NCI-H2196 treated with DMSO at 0.1 percent for 48 hours (cell line): ENCODE data around the gene GPATCH2L.

ENCODE experiments used
- DNase-seq: peaks from one replicate; lab custom pipeline; 2025; ENCODE audit not compliant: unreplicated experiment; lab: John Stamatoyannopoulos, UW

The GPATCH2L gene

DNA sequence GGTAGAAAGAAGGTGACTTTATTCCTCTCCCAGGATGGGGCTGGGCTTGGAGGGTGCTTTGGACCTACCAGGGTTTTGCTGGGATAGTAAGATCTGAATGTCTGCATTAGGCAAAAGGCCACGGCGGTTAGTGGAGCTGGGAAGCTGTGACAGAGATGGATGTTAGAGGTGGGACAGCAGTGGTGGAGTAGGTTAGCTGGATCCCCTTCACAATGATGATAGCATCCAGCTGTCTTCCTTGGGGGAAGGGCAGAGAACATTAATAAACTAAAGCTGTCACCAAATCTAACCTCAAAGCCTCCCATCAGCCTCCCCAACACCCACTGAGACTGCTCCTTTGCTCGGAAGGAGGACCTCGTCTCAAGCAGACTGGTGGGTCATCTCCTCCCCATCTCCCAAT, 104.8 kb downstream of the GPATCH2L start:
- DNase-seq: no peak

DNA sequence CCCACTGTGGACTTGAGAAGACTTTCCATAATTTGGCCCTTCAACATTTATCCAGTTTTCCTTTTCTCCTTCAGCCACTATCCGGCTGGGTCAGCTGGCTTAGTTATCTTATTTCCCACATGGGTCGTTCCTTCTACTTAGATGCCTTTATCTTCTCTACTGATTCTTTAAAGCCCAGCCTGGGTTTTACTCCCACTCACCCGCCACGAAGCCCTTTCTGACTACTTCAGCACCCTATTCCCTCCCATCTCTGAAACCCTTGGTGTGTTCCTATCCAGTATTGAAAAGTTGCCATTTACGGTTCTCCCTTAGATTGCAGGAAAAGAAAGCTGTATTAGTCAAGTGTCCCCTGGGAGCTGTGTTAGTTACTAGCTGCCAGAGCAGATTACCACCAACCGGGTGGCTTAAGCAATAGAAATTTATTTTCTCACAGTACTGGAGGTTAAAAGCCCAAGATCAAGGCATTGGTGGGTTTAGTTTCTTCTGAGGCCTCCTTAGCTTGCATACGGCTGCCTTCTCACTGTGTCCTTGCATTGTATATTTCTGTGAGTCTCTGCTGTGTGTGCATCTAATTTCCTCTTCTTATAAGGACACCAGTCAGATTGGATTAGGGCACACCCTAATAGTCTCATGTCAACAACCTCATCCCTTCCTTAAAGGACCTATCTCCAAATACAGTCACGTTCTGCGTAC, 105.5 kb downstream of the GPATCH2L start:
- no peak for DNase-seq

DNA sequence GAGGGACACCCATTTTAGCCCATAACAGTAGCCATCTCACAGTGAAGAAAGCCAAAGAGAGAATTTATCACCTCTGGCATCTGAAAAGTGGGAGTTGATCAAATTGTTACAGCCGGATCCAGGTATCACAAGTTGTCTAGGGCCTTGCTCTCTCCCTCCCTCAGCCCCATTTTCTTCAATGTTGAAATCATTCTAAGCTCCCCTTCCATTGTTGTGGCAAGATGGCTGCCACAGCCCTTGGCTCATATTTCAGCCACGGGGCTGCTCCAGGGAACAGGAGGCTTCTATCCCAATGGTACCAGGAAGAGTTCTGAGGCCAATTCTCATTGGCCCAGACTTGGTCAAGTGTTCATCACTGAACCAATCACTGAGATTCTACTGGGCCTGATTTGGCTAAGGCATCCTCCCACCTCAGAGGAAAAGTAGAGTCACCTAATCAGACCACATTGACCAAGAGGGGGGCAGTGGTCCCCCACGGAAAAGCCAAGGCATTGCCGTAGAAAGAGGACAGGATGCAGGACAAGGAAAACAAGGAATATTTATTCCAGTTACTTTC, 106.2 kb downstream of the GPATCH2L start:
- no peak for DNase-seq

DNA sequence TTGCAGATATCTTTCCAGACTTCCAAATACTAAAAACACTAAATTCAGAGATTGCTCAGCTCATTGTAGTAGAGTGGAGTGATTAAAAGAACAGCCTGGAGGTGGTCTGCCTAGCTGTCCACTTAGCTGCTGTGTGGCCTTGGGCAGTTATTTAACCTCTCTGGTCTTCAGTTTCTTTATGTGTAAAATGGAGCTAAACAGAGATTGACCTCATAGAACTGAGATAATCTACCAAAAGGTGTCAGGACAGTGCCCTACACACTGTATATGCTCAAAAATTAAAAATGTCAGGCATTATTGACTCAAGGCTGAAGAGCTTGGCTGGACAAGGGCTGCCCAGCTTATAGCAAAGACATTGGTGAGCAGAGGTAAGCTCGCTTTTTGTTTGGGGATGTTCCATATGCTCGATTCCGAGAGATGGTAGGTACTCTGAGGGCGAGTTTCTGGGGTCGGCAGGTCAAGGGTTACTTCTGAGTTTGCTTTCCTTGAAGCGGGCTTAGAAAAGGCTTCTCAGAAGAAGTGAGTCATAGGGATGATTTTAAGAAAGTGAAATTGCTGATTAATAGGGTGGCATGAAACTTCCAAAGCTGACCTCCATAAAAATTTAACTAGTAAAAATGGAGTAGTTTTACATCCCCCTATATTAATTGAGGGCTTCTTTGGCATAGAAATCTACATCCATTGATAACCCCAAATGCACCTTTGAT, 107.5 kb downstream of the GPATCH2L start:
- DNase-seq: no peak

DNA sequence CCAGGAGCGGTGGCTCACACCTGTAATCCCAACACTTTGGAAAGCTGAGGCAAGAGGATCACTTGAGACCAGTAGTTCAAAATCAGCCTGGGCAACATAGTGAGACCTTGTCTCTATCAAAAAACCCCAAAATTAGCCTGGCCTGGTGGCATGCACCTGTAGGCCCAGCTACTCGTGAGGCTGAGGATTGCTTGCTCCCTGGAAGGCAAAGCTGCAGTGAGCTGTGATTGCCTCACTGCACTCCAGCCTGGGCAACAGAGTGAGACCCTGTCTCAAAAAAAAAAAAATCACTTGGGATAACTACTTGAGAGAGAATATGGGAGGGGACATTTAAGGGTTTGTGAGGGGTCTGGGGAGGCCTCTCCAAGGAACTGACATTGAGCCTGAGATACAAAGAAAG, 109.0 kb downstream of the GPATCH2L start:
- DNase-seq: no peak

DNA sequence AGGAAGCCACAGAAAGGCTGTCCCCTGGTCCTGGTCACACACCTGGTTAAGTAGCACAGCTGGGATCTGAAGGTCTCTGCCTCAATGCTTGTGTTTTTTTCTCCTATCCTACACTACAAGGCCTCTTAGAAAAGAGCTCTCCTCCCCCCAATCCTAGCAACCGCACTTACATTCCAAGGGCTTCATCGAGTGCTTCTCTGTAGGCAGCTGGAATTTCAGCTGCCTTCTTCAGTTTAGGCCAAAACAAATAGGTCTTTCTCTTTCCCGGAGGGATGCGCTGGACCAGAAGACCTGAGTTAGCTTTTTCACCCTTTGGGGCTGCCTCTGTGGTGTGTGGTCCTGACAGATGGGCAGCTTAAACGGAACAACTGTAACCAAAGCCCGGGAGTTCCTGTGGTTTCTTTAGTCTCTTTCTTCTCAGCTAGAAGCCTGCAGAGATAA, 109.7 kb downstream of the GPATCH2L start:
- DNase-seq: no peak

DNA sequence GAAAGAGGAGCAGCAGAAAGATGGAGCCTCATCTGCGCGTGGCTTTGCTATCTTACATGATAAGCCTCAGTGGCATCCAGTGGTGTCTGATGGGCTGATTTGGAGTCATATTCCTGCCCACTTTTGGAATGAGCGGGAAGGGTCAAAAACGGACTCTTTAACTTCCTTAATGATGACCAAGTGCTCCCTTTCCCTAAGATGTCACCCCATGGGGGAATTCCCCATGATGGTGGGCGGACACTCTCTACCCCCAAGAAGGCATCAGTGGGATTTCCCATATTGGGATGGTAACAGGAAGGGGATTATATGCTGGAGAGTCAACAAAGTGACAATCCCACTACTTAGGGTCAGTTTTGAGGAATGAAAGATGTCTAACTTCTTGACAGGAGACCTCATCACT, 110.9 kb downstream of the GPATCH2L start:
- no peak for DNase-seq
